NCI-H128 (cell line): ENCODE measurements around the gene DNAJC1.
"Not testable (repeated sequence)": the region's sequence is repeated elsewhere in the genome, so short reads cannot be mapped to it uniquely, and the experiment has no call there.

ENCODE experiments used
- DNase-seq: peaks from one replicate; lab custom pipeline; 2025; ENCODE audit not compliant: unreplicated experiment; lab: John Stamatoyannopoulos, UW

The DNAJC1 gene

GRCh38 chr10:21912625-21913024 is 90.9 kb downstream of the DNAJC1 start:
- no peak for DNase-seq

GRCh38 chr10:21910798-21911197 is 92.7 kb downstream of the DNAJC1 start:
- DNase-seq, result no peak

- no peak for DNase-seq
Measured at GRCh38 chr10:21907436-21907835, 96.1 kb downstream of the DNAJC1 start.

GRCh38 chr10:21904930-21905329 is 98.6 kb downstream of the DNAJC1 start:
- no peak for DNase-seq

DNA sequence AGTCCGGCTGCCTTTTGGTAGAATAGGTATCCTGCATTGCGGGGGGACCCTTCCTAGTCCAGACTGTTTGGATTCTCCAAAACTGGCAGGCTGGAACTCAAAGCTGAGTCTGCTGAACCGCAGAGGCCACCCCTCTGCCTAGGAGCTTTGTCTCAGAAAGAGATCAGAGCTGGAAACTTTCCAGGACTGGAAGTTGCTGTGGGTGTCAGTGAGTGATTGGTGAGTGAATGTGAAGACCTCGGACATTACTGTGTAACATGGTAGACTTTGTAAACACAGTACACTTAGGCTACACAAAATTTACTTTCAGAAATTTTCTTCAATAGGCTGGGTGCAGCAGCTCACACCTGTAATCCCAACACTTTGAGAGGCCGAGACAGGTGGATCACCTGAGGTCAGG is 103.8 kb downstream of the DNAJC1 start:
- no peak for DNase-seq

DNA sequence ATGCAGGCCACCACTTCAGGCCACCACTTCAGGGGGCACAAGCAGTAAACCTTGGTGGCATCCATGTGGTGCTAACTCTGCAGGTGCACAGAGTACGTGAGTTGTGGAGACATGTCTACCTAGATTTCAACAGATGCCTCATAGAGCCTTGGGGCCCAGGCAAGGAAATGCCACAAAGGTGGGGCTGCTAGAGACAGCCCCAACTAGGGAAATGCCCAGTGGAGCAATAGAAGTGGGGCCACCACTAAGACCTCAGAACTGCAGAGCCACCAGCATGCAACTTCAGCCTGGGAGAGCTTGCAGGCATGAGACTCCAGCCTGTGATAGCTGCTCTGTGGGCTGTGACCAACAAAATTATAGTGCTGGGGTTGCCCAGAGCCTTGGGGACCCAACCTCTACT is 107.6 kb downstream of the DNAJC1 start:
- DNase-seq, result no peak

DNA sequence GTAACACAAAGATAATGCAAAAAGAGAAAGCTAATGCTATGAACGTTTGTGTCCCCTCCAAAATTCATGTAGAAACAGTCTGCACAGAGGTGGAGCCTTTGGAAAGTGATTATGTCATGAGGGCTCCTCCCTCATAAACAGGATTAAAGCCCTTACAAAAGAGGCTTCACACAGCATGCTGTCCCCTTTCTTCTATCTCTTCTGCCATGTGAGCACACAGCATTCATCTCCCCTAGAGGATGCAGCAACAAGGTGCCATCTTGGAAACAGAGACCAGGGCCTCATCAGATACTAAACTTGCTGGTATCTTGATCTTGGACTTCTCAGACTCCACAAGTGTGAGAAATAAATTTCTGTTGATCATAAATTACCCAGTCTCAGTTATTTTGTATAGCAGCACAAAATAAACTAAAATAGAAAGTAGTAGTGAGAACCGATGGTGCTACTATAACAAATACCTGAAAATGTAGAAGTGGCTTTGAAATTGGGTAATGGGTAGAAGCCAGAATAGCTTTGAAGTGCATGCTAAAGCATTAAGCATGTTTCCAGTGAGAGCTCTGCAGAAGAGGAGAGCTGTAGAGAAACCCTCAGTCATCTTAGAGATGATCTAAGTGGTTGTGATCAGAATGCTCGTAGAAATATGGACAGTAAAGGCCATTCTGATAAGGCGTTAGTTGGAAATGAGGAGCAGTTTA is 108.7 kb downstream of the DNAJC1 start:
- no peak for DNase-seq

DNA sequence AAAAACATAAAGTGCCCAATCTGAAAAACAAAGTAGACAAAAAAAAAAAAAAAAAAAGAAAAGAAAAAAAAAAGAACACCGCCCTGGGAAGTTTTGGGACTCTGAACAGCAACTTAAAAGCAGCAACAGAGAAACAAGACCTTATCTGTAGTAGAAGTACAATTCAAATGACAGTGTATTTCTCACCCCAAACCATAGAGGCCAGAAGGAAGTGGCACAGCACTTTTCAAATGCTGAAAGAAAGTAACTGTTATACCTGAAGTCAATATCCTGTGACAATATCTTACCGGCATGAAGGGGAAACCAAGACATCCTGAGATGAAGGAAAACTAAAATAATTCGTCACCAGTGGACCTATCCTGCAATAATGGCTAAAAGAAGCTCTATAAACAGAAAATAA is 112.1 kb downstream of the DNAJC1 start:
- no peak for DNase-seq

- no peak for DNase-seq
Measured at GRCh38 chr10:21889477-21890275, 113.9 kb downstream of the DNAJC1 start.

DNA sequence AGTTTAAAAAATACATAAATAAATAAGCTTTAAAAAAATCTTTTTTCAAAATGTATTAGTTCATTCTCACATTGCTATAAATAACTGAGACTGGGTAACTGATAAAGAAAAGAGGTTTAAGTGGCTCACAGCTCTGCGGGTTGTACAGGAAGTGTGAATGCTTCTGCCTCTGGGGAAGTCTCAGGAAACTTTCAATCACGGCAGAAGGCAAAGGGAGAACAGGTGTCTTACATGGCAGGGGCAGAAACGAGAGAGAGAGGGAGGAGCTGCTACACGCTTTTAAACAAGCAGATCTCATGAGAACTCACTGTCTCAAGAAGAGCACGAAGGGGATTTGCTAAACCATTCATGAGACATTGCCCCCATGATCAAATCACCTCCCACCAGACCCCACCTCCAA is 114.6 kb downstream of the DNAJC1 start:
- no peak for DNase-seq

DNA sequence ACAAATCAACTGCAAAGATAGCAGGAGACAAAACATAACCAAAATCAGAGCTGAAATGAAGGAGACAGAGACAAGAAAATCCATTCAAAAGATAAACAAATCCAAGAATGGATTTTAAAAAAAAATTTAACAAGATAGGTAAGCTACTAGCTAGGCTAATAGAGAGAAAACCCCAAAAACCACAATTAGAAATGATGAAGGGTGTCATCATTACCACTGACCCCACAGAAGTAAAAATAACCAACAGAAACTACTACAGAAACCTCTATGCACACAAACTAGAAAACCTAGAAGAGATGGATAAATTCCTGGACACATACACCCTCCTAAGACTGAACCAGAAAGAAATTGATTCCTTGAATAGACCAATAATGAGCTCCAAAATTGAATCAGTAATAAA is 117.6 kb downstream of the DNAJC1 start:
- DNase-seq, result no peak

DNA sequence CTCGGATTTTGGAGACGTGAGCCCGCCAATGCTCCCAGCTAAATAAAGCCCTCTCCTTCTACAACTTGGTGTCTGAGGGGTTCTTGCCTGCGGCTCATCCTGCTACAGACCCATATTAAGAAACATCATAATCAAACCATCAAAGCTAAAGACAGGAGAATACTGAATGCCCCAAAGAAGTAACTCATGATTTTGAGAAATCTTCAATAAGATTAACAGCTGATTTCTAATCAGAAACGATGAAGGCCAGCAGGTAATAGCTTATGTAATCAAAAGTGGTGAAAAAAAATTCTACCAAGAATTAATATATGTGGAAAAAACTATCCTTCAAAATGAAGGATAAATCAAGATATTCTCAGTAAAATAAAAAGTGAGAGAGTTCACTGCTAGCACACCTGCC is 130.3 kb downstream of the DNAJC1 start:
- DNase-seq, result no peak

DNA sequence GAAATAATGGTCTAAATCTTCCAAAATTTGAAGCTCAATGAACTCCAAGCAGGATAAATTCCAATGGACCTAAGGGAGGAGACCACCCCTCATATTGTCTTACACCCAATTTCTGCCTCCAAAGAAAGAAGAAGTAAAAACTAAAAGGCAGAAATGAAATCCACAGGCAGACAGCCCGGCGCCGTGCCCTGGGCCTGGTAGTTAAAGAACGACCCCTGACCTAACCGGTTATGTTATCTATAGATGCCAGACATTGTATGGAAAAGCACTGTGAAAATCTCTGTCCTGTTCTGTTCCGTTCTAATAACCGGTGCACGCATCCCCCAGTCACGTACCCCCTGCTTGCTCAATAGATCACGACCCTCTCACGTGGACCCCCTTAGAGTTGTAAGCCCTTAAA is 130.8 kb downstream of the DNAJC1 start:
- not testable (repeated sequence) for DNase-seq

DNA sequence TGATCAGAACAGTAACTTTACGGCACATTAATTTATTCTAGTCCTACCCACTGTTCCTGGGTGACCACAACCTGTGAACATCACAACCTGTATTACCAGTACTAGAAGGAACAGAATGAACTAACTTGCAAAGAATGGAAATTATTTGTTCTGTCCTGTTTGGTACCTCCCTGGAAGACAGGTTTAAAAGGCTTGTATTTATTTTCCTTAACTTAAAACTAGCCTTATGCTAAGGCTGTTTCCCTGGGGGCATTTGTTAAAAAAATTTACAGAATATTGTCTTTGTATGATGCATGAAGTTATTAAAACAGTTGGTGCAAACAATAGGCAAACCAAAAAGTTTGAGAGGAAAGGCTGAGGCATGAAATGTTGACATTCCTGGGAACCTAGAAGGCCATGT is 132.7 kb downstream of the DNAJC1 start:
- DNase-seq, result no peak

GRCh38 chr10:21869087-21869486 is 134.4 kb downstream of the DNAJC1 start:
- DNase-seq, result not testable (repeated sequence)

- DNase-seq, result no peak
Measured at GRCh38 chr10:21860718-21861117, 142.8 kb downstream of the DNAJC1 start.

- DNase-seq, result no peak
Measured at GRCh38 chr10:21858455-21858854, 145.1 kb downstream of the DNAJC1 start.

DNA sequence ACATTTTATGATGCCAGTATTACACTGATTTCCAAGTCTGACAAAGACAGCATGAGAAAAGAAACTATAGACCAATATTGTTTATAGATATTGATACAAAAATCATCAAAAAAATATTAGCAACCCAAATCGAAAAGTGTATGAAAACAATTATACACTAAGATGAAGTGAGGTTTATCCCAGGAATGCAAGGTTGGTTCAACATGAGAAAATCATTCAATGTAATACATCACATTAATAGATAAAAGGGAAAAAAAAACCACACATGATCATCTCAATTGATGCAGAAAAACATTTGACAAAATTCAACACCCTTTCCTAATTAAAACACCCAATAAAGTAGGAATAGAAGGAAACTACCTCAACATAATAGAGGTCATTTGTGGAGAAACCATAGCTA is 153.9 kb downstream of the DNAJC1 start:
- no peak for DNase-seq

GRCh38 chr10:21843645-21844044 is 159.9 kb downstream of the DNAJC1 start:
- no peak for DNase-seq

- not testable (repeated sequence) for DNase-seq
Measured at GRCh38 chr10:21841273-21841672, 162.3 kb downstream of the DNAJC1 start.

DNA sequence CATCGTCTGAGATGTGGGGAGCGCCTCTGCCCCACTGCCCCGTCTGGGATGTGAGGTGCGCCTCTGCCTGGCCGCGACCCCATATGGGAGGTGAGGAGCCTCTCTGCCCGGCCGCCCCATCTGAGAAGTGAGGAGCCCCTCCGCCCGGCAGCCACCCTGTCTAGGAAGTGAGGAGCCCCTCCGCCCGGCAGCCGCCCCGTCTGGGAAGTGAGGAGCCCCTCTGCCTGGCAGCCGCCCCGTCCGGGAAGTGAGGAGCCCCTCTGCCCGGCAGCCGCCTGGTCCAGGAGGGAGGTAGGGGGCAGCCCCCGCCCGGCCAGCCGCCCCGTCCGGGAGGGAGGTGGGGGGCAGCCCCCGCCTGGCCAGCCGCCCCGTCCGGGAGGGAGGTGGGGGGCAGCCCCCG is 166.0 kb downstream of the DNAJC1 start:
- DNase-seq, result not testable (repeated sequence)

DNA sequence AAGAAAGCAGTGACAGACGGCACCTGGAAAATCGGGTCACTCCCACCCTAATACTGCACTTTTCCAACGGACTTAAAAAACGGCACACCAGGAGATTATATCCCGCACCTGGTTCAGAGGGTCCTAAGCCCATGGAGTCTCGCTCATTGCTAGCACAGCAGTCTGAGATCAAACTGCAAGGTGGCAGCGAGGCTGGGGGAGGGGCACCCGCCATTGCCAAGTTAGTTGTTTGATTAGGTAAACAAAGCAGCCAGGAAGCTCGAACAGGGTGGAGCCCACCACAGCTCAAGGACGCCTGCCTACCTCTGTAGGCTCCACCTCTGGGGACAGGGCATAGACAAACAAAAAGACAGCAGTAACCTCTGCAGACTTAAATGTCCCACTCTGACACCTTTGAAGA is 169.0 kb downstream of the DNAJC1 start:
- DNase-seq, result not testable (repeated sequence)

DNA sequence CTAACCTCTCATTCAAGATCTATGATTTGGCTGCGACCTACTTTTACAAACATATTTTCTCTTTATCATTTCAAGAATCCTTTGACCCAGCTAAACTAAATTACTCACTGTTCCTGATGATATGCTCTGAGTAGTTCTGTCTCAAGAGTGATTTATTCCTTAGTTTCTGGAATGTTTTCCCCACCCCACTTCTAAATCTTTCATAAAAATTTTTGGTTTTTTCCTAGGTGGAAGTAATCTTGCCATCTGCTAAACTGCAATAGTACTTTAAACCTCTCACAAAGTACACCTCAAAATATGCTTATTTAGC is 170.8 kb downstream of the DNAJC1 start:
- no peak for DNase-seq
